Endothelial cell of umbilical vein (primary cell): ENCODE results near the gene ADARB1. TPM values are rescaled to one million over a fixed set of nuclear protein-coding genes. Genes with fewer than 3 reads are reported as not detected.

ENCODE experiments used
- BruUV-seq: library from RNA; stranded (reverse); fragments of 400-500 nt; replicated peaks from 2 replicates; lab custom pipeline; 2021; lab: Mats Ljungman, UMichigan
- CTCF ChIA-PET: fragments of 300-600, 350-600 bp; sonication (Branson Sonifier 250); formaldehyde crosslinking; loops from one replicate; lab custom pipeline; 2021; ENCODE audit warnings: antibody characterized with exemption, inconsistent platforms; lab: Charles Lee
- POLR2A ChIA-PET: fragments of 300-600, 350-600 bp; sonication (Branson Sonifier 250); formaldehyde crosslinking; loops from one replicate; lab custom pipeline; 2021; ENCODE audit warnings: antibody characterized with exemption, inconsistent platforms; lab: Charles Lee
- DNase-seq: peaks from one replicate; pipeline ENCODE4 v3.0.0-alpha.2; 2011; ENCODE audit warnings: low read depth, low spot score
- FAIRE-seq: peaks from 2 replicates; lab custom pipeline; 2011; peaks lifted over from hg19 to GRCh38; lab: Jason Lieb, UNC
- H2AFZ ChIP-seq: 2 replicates; pipeline ENCODE4 v1.6.0; 2012; ENCODE audit warnings: low read depth, low read length, control low read depth, inconsistent platforms
- H3K27ac ChIP-seq: 2 replicates; pipeline ENCODE4 v1.5.1; 2011; ENCODE audit warnings: low read depth, mild to moderate bottlenecking, control low read depth, low read length, moderate library complexity; ENCODE audit not compliant: insufficient read depth
- H3K27me3 ChIP-seq, 2 experiments: 2 replicates each; pipeline versions ENCODE4 v1.6.0 to v1.6.1; 2011; ENCODE audit warnings: low read length in 2 of 2, mixed read lengths in 1 of 2; ENCODE audit not compliant: control insufficient read depth in 2 of 2, insufficient read depth in 2 of 2
- H3K36me3 ChIP-seq, 2 experiments: 2 replicates in 1 of 2; 3 replicates in 1 of 2; pipeline ENCODE4 v1.5.1; 2011; ENCODE audit warnings: low read length in 2 of 2, mild to moderate bottlenecking in 1 of 2, moderate library complexity in 1 of 2; ENCODE audit not compliant: control insufficient read depth in 2 of 2, insufficient read depth in 2 of 2; ENCODE audit errors: extremely low read depth in 1 of 2
- H3K4me1 ChIP-seq: 3 replicates; pipeline ENCODE4 v1.5.1; 2011; ENCODE audit warnings: mild to moderate bottlenecking, low read length; ENCODE audit not compliant: control insufficient read depth, insufficient read depth; ENCODE audit errors: extremely low read depth
- H3K4me2 ChIP-seq: 2 replicates; pipeline ENCODE4 v1.6.1; 2011; ENCODE audit warnings: low read length, control low read depth, mixed read lengths; ENCODE audit not compliant: insufficient read depth
- H3K4me3 ChIP-seq, 3 experiments: fragments of 200-600 bp in 1 of 3; sonication (generic), shearing (Covaris generic) in 1 of 3; replicated peaks in 1 of 3; 2 replicates each; pipeline ENCODE4 v1.5.1; 2011 to 2016; ENCODE audit warnings: control low read depth in 3 of 3, low read length in 3 of 3, mild to moderate bottlenecking in 2 of 3, inconsistent platforms in 1 of 3, low read depth in 1 of 3, moderate library complexity in 1 of 3; ENCODE audit not compliant: insufficient read depth in 1 of 3
- H3K79me2 ChIP-seq: 2 replicates; pipeline ENCODE4 v1.6.0; 2012; ENCODE audit warnings: low read length, inconsistent platforms; ENCODE audit not compliant: control insufficient read depth, insufficient read depth
- H3K9ac ChIP-seq: replicated peaks from 2 replicates; pipeline ENCODE3; 2011; ENCODE audit warnings: low read length, control low read depth; ENCODE audit not compliant: insufficient read depth; ENCODE audit errors: extremely low read depth
- H3K9me1 ChIP-seq: replicated peaks from 3 replicates; pipeline ENCODE4 v1.6.0; 2011; ENCODE audit warnings: mild to moderate bottlenecking, low read length; ENCODE audit not compliant: control insufficient read depth, insufficient read depth; ENCODE audit errors: extremely low read depth
- H3K9me3 ChIP-seq: replicated peaks from 2 replicates; pipeline ENCODE4 v1.5.1; 2012; ENCODE audit warnings: low read length, inconsistent platforms; ENCODE audit not compliant: control insufficient read depth, insufficient read depth
- H4K20me1 ChIP-seq: replicated peaks from 2 replicates; pipeline ENCODE3; 2011; ENCODE audit warnings: mild to moderate bottlenecking, low read length; ENCODE audit not compliant: control insufficient read depth, insufficient read depth; ENCODE audit errors: extremely low read depth
- EZH2 ChIP-seq: IDR thresholded peaks from 2 replicates; pipeline ENCODE4 v1.6.1; 2012; ENCODE audit warnings: borderline replicate concordance, low read depth, mild to moderate bottlenecking, moderate library complexity, low read length, inconsistent platforms; ENCODE audit not compliant: severe bottlenecking
- GATA2 ChIP-seq: IDR thresholded peaks from 2 replicates; pipeline ENCODE4 v1.7.0; 2011; ENCODE audit warnings: low read depth, mild to moderate bottlenecking, moderate library complexity, mixed read lengths, low read length; ENCODE audit not compliant: insufficient read length, insufficient read depth
- MYC ChIP-seq: IDR thresholded peaks from one replicate; pipeline ENCODE4 v1.6.1; 2011; ENCODE audit warnings: mild to moderate bottlenecking, low read depth, low read length
- POLR2A ChIP-seq: IDR thresholded peaks from 2 replicates; pipeline ENCODE4 v1.6.1; 2012; ENCODE audit warnings: low read depth, mild to moderate bottlenecking, control low read depth, low read length
- dilution Hi-C: fragments of 300-500 bp; cut with MboI; formaldehyde crosslinking; loops from one replicate; pipeline ENCODE4 v1.15.0; 2019; ENCODE audit warnings: low sequenced_read_pairs; ENCODE audit not compliant: extremely low pct_ligation_motif_present
- intact Hi-C: fragments of 100-400 bp; cut with micrococcal nuclease; formaldehyde crosslinking; loops from one replicate; pipeline ENCODE4 v1.10.0; 2022
- polyA plus RNA-seq, 4 experiments: library from polyadenylated mRNA; depleted of rRNA in 3 of 4; stranded (reverse) in 3 of 4; unstranded in 1 of 4; fragments of >200 nt; gene quantifications; 2 replicates each; pipeline versions ENCODE4 v1.2.1 to v1.2.3, GENCODE V29; 2011 to 2012; ENCODE audit warnings: missing spikeins in 1 of 4
- total RNA-seq: library from RNA; stranded (reverse); gene quantifications from 2 replicates; pipeline ENCODE4 v1.2.3, GENCODE V29; 2021

Gene ADARB1
- total and polyA plus RNA-seq, 2 donors (not counting 3 experiments of a cell fraction or from before 2014, with no cell fraction given) = 32.5 to 54.3 TPM

GRCh38 chr21:45071874-45072737 is 2.3 kb upstream of the ADARB1 start:
- Histone ChIP-seq H3K9me1 (no peaks in the 10 kb centered on the region), H3K27ac (no peak overlapping the region), H3K79me2 (peaks cover 19% of the 10 kb centered on the region), H2AFZ (no peak overlapping the region), H3K4me3 (no peak overlapping the region), H3K27me3 (no peaks in the 10 kb centered on the region), H3K4me2 (no peak overlapping the region), H4K20me1 (no peaks in the 10 kb centered on the region), H3K9ac (no peak overlapping the region), H3K36me3 (no peaks in the 10 kb centered on the region), H3K4me1 (peaks cover 9% of the 10 kb centered on the region), H3K9me3 (no peaks in the 10 kb centered on the region)
- BruUV-seq = no TSS peak
- TF ChIP-seq EZH2 (no peak), MYC (no peak), GATA2 (no peak)
- dilution Hi-C loops (no loop called here), intact Hi-C loops (no loop called here)
- FAIRE-seq = no peak
- CTCF ChIA-PET = no interaction called here
- DNase-seq = no peak
- POLR2A ChIA-PET = no interaction called here

GRCh38 chr21:45072738-45073300 is 1.6 kb upstream of the ADARB1 start:
- CTCF ChIA-PET = interaction anchor here (1.2 to 2.6 kb wide), 4 partner anchors 30 to 67 kb away, joined by 4 to 34 read pairs (median 8); no protein-coding TSS in a partner anchor
- no TSS peak for BruUV-seq
- no peak for TF ChIP-seq POLR2A
- dilution Hi-C loops = no loop called here
- Histone ChIP-seq H3K27ac (no peak overlapping the region), H3K36me3 (no peaks in the 10 kb centered on the region), H3K9me1 (no peaks in the 10 kb centered on the region), H3K4me1 (peaks cover 9% of the 10 kb centered on the region), H3K4me3 (no peak overlapping the region), H3K27me3 (no peaks in the 10 kb centered on the region), H4K20me1 (no peaks in the 10 kb centered on the region), H3K4me2 (no peak overlapping the region), H2AFZ (no peak overlapping the region), H3K9me3 (no peaks in the 10 kb centered on the region), H3K9ac (no peak overlapping the region), H3K79me2 (peaks cover 22% of the 10 kb centered on the region)
- POLR2A ChIA-PET = no interaction called here
- intact Hi-C loops = no loop called here
- FAIRE-seq (no peak), DNase-seq (no peak)
